Activated CD8-positive, alpha-beta memory T cell treated with anti-CD3 and anti-CD28 coated beads, Interleukin-2, amount 50 U/mL, for 1 hour (primary cell): ENCODE results near the gene ZFPL1.

Source experiments
- DNase-seq: peaks from one replicate; pipeline ENCODE4 v3.0.0-alpha.2; 2020; ENCODE audit errors: extremely low read depth

The ZFPL1 gene

DNA sequence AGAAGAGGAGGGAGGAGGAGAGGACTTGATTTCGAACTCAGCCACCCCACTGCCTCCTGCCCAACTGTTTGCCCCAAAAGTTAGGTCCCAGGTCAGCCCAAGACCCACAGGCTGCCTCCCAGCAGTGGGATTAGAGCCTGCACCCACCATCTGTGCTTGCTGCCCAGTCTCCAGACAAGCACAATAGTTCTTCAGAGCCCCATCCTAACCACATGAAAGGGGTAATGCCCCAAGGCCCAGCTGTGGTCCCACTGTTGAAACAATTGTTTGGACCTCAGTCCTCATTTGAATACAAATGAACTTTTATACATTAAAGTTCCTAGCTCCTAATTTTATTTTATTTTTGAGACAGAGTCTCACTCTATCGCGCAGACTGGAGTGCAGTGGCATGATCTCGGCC, 6.6 kb downstream of the ZFPL1 start:
- no peak for DNase-seq

DNA sequence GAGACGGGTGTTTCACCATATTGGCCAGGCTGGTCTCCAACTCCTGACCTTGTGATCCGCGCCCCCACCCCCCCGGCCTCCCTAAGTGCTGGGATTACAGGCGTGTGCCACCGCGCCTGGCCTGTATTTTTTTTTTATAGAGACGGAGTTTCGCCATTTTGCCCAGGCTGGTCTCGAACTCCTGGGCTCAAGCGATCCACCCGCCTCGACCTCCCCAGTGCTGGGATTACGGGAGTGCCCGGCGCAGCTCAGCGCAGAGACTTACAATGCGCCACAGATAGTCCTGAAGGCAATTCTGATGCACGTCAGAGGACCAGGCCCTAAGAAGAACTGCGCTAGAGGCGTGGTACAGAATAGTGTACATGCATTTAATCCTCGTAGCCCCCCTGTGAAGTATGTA, 11.4 kb downstream of the ZFPL1 start:
- DNase-seq: no peak

DNA sequence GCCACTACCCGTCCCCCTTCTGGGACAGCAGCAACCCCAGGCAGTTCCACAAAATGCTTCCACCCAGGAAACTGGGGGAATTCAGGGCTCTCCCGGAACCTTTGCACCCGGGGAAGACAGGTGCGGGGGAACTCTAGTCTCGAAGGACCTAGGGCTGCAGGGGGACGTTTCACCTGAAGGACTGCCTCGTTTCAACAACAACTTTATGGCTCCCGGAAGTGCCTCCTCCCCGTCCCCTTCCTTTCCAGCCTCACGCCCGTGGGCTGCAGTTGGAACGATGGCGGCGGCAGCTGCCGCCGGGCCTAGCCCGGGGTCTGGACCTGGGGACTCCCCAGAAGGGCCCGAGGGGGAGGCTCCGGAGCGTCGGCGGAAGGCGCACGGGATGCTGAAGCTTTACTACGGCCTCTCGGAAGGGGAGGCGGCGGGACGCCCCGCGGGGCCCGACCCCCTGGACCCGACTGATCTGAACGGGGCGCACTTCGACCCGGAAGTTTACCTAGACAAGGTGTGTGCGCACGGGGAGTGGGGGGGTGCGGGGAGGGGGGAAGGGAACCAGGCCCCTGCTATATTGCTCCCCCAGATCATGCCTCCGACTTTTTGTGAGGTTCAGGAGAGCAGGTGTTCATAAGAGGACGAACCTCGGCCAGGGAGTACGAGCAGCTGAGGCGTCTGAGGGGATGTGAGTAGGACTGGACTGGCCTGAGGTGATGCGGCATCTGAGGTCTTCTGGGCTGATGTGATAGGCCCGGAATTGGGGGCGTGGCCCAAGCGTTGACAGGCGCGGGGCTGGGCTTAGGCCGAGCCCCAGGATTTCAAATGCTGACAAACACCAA, 12.2 kb downstream of the ZFPL1 start, which contains the start of gene VPS51:
Gene VPS51 (plus strand): TSS at position 241 of the 833 bp plus-strand sequence. CDS start 37 bp downstream, at position 278.
- peak; percentile 75 for DNase-seq

DNA sequence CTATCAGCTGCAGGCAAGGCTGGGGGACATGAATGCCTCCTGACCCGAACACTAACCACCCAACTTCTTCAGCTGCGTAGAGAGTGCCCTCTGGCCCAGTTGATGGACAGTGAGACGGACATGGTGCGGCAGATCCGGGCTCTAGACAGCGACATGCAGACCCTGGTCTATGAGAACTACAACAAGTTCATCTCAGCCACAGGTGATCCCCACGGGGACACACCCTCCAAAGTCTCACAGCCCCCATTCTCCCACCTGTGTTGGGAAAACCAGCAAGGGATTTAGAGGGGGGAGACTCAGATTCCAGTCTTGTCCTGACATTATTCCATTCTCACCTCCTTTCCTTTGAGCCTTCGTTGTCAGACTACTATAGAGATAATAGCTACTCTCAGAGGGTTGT, 12.9 kb downstream of the ZFPL1 start:
- no peak for DNase-seq

DNA sequence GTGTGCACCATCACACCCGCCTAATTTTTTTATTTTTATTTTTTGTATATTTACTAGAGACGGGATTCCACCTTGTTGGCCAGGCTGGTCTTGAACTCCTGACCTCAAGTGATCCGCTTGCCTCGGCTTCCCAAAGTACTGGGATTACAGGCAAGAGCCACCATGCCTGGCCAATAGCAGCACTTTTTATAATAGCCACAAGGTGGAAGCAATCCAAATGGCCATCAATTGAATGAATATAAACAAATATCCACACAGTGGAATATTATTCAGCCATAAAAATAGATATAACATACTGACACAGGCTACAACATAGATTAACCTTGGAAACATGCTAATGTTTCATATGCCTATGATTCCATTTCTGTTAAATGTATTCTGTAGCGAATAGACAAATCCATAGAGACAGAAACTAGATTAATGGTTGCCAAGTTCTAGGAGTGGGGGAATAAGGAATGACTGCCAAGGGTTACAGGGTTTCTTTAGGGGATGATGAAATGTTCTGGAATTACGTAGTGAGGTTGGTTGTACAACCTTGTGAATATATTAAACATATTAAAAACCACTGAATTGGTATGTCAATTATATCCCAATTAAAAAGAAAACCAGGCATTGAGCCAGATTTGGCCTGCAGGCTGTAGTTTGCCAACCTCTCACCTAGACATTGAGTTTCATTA, 16.8 kb downstream of the ZFPL1 start:
- DNase-seq: no peak

DNA sequence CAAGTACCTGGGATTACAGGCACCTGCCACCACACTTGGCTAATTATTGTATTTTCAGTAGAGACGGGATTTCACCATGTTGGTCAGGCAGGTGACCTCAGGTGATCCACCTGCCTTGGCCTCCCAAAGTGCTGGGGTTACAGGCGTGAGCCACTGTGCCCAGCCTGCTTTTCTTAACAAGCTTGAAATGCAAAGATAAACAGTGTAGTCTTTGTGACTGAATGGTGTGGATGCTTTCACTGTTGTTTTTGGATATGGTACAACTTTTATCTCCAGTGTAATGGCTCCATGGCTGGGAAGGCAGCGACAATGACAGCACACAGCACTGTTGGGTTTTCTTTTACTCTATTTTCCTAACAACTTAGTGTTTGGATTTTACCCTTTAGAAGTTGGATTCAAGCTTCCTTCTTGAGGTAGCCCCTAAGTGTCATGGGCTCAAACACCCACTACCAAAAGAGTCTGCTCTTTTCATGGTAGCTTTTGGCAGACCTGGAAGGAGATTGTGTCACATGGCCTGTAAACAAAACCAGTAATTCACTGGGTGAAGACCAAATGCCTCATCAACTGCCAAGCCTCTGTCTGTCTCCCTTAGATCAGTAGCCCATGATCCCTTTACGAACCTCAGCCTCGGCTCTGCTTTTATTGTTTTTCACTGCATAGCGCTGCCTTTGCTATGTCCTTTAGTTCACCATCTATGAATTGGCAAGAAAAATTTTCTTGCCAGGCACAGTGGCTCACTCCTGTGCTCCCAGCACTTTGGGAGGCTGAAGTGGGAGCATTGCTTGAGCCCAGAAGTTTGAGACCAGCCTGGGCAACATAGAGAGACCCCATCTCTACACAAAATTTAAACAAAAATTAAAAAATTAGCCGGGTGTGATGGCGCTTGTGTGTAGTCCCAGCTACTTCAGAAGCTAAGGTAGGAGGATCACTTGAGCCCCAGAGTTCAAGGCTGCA, 18.4 kb downstream of the ZFPL1 start:
- no peak for DNase-seq

DNA sequence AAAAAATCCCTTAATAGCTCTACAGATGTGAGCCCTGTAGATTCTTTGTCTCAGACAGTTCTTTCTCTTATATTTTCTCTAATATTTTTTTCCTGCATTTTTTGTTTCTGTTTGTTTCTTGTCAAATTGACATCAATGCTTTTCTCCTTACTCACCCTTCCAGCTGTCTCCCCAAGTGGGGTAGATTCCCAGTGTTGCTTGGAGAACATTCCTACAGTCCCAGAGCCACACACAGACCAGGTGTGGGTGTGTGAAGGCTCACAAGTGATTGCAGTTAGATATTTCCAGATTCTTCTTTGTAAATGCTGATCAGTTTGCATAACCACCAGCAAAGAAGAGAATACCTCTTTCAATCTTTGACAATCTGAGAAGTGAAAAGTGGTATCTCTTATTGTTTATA, 19.5 kb downstream of the ZFPL1 start:
- no peak for DNase-seq

DNA sequence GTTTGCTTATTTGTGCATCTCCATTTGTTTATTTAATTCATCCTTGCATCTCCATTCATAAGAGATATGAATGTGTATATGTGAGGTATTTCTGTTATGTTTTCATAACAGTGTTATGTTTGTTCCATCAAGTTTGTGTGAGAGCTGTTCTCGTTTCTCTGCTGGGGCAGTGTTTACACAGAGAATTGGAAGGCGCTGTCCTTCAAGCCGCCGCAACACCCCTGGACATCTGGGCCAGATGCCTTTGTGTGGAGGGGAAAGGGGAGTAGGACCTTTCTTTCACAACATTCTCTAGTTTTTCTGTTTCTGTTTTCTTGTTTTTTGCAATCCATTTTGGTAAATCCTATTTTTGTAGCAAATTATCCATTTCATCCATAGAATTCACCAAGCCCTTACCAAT, 20.6 kb downstream of the ZFPL1 start:
- DNase-seq: no peak

DNA sequence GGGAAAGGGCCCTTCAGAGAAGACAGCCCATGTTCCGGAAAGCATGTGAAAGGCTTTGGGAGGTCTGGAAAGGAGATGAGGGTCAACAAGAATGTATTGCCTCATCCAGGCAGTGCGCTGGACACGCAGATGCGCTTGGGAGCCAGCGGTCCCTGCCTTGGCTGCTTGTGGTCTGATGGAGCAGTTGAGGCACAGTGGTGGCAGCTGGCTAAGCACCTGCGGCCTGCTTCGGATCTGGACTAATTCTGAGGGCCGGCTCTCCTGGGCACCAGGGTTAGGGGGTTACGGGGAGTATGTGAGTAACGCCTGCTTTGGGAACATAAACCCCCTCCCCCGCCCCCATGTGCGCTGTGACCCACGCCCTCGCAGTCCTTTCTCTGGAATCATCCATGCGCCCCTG, 23.1 kb downstream of the ZFPL1 start:
- DNase-seq: no peak

DNA sequence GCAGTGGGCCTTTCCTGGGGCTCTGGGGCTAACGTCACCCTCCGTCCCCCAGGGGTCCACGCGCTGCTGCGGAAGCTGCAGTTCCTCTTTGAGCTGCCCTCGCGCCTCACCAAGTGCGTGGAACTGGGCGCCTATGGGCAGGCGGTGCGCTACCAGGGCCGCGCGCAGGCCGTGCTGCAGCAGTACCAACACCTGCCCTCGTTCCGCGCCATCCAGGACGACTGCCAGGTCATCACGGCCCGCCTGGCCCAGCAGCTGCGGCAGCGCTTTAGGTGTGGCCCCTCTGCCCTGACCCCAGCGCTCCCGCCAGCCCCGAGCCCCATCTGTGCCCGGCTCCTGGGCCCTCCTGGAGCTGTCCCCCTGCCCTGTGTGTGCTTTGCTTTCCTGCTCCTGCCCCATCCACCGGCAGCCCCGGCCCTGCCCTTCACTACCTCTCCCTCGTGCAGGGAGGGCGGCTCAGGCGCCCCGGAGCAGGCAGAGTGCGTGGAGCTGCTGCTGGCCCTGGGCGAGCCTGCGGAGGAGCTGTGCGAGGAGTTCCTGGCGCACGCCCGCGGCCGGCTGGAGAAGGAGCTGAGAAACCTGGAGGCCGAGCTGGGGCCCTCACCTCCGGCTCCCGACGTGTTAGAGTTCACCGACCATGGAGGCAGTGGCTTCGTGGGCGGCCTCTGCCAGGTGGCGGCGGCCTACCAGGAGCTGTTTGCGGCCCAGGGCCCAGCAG, 23.9 kb downstream of the ZFPL1 start:
- DNase-seq: no peak

DNA sequence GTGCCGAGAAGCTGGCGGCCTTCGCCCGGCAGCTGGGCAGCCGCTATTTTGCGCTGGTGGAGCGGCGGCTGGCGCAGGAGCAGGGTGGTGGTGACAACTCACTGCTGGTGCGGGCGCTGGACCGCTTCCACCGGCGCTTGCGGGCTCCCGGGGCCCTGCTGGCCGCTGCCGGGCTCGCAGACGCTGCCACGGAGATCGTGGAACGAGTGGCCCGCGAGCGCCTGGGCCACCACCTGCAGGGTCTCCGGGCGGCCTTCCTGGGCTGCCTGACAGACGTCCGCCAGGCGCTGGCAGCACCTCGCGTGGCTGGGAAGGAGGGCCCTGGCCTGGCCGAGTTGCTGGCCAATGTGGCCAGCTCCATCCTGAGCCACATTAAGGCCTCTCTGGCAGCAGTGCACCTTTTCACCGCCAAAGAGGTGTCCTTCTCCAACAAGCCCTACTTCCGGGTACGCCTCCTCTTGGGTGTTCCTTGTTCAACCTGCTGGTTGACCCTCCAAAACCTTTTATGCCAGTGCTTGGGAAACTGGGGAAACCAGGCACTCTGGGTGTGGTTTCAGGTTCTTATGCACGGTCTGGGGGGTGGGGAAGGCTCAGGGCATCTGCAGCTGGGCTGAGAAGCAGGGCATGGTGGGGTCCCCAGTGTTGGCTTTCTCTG, 24.6 kb downstream of the ZFPL1 start:
- no peak for DNase-seq

DNA sequence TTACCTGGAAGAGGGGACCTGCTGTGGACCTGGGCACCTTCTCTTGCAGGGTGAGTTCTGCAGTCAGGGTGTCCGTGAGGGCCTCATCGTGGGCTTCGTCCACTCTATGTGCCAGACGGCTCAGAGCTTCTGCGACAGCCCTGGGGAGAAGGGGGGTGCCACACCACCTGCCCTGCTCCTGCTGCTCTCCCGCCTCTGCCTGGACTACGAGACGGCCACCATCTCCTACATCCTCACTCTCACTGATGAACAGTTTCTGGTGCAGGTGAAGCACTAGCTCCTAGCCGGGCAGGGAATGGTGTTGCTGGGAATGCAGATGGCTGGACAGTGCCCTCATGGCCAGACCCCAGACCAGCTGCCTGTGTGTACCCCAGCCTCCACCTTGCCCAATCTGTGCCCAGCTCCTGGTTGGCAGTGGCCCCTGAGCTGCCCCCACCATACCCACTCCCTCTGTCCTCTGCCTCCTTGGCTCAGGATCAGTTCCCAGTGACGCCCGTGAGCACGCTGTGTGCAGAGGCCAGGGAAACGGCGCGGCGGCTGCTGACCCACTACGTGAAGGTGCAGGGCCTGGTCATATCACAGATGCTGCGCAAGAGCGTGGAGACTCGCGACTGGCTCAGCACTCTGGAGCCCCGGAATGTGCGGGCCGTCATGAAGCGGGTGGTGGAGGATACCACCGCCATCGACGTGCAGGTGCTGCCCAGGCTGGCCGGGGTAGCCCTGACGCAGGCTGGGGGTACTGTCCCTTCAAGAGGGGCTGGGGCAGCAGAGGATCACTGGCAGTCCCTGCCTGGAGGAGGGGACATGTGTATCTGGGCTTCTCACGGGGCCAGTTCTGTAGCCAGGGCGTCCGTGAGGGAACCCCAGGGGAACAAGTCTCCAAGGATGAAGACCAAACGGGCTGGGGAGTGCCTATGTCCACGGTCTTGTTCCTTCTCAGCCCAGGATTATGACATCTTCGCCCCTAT, 25.5 kb downstream of the ZFPL1 start:
- no peak for DNase-seq

DNA sequence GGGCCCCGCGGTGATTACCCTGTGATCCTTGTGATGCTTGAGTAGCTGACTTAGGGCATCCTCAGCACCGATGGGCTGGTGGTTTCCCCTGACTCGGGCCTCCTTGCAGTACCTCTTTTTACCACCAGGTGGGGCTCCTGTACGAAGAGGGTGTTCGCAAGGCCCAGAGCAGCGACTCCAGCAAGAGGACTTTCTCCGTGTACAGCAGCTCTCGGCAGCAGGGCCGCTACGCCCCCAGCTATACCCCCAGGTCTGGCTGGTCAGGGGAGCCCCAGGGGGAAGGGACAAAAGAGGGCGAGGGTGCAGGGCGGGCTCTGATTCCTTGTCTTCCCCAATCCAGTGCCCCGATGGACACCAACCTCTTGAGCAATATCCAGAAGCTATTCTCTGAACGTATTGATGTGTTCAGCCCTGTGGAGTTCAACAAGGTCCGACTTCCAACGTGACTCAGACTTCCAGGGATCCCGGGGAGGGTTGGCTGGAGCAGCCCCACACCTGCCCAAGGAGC, 26.4 kb downstream of the ZFPL1 start:
- peak; percentile 65 for DNase-seq

DNA sequence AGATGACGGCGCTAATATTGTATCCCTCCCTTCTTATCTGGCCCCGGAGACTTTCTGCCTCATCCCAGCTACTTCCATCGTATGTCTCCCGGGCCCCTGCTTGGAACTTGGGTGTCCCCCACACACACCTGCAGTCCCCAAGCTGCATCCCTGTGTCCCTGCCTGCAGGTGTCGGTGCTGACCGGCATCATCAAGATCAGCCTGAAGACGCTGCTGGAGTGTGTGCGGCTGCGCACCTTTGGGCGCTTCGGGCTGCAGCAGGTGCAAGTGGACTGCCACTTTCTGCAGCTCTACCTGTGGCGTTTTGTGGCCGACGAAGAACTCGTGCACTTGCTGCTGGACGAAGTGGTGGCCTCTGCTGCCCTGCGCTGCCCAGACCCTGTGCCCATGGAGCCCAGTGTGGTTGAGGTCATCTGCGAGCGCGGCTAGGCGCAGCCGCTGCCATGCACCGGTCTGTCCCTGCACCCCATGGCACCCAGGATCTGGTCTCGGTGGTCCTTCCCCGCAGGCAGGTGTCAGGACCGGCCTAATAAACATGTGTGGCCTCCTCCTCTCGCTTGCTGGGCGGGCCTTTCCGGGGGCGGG, 27.2 kb downstream of the ZFPL1 start:
- no peak for DNase-seq

DNA sequence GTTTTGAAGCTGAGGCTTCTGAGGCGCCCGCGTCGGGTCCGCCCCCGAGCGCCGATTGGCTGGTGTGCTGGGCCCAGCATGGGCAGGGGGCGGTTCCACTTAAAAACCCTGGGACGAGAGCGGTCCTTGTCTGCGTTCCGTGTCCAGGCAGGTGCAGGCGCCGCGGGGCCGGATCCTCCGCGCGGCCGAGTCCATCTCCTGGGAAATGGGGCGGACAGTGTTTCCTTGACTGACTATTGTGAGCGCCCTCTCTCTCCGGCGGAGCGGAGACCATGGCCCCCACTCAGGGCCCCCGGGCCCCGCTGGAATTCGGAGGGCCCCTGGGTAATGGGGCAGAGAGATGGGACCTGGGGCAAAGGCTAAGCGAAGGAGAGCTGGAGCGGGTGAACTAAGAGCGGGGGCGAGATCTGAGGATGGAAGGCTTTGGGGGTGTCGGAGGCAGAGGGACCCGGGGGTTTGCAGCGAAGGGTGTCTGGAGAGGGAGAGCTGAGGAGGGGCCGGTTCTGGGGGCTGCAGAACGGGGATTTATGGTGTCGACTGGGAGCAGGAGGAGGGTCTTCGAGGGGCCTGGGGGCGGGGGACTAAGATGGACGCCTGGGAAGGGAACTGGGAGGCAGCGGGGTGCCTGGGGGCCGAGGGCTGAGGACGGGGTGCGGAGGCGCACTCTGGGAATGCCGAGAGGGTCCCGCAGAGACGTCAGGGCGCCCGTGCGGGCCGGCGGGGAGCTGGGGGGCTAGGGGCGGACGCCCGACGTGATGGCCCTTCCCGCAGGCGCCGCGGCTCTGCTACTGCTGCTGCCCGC, 27.9 kb downstream of the ZFPL1 start, which contains the start of gene TM7SF2:
Gene TM7SF2 (plus strand): TSS at position 129 of the 802 bp plus-strand sequence. CDS start 144 bp downstream, at position 273.
- DNase-seq: peak; percentile 83

DNA sequence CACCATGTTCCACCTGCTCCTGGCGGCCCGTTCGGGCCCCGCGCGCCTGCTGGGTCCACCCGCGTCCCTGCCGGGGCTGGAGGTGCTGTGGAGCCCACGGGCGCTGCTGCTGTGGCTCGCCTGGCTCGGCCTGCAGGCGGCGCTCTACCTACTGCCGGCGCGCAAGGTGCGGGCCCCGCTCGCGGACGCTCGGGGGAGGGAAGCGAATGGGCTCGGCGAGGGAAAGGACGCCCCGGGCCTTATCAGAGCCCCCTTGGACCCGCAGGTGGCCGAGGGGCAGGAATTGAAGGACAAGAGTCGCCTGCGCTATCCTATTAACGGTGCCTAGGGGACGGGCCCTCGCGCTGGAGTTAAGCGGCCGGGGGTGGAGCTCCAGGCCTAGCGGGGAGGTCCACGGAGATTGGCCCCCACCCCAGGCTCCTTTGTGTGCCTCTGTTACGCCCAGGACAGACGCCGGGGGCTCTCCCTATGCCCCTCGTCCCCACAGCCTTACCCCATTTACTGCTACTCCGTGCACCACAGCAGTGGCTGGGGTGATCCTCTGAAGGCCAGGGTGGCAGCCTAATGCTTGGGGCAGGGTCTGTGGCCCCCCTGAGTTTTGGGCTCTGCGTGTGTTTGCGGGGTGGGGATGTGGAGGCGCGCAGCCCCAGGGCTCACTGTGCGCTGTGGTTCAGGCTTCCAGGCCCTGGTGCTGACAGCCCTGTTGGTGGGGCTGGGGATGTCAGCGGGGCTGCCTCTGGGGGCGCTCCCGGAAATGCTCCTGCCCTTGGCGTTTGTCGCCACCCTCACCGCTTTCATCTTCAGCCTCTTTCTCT, 28.7 kb downstream of the ZFPL1 start:
- DNase-seq: no peak

DNA sequence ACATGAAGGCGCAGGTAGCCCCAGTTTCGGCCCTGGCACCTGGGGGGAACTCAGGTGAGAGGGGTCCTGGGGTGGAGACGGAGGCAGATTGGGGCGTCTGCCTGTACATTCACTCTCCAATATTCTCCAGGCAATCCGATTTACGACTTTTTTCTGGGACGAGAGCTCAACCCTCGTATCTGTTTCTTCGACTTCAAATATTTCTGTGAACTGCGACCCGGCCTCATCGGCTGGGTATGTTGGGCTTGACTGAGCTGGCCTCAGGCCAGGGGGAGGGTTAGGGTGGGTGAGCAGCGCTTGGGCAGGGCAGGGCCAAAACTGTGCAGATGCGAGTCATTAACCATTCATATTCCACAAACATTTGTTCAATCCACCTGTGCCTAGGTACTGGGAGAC, 29.3 kb downstream of the ZFPL1 start:
- DNase-seq: no peak
